CD4-positive, alpha-beta T cell treated with Interleukin-12 subunit alpha and Interleukin-12 subunit beta, for 1 hour (primary cell): ENCODE results near the gene PPP2R1B.

Experiments used
- DNase-seq: peaks from one replicate; pipeline ENCODE4 v3.0.0-alpha.2; 2020

PPP2R1B gene

DNA sequence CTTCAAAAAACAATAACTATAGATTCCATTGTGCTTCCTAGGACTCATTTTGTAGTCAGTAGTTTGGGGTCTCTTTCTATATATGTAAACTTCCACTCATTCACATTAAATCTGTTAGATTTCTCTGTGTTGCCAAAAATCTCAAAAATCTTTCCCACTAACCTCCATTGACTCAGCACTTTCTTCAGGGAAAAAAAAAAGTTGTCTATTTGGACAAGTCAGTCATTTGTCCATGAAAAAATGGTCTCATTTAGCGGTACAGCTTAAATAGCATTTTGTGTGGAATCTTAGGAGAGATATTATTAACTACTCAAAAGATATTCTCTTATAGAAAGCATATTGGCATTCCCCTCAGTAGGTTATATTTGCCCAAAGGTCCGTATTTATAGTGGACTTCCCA is 81.9 kb downstream of the PPP2R1B start:
- no peak for DNase-seq

DNA sequence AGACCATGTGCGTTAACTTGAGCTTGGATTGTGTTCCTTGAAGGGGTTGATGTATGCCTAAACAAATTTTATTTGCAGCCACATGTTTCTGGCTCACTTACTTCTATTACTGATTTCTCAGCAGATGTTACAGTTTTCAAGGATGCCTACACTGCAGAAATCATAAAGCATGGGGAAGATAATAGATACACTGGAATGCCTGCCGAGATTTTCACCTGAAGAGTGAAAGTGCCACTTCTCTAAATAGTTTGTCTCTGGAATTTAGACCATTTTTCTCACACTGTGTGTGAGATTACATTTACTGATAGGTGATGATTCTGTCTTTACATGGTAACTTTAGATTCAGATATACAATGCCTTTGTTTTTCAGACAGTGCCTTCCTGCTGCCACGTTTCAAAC is 82.4 kb downstream of the PPP2R1B start:
- DNase-seq = no peak

DNA sequence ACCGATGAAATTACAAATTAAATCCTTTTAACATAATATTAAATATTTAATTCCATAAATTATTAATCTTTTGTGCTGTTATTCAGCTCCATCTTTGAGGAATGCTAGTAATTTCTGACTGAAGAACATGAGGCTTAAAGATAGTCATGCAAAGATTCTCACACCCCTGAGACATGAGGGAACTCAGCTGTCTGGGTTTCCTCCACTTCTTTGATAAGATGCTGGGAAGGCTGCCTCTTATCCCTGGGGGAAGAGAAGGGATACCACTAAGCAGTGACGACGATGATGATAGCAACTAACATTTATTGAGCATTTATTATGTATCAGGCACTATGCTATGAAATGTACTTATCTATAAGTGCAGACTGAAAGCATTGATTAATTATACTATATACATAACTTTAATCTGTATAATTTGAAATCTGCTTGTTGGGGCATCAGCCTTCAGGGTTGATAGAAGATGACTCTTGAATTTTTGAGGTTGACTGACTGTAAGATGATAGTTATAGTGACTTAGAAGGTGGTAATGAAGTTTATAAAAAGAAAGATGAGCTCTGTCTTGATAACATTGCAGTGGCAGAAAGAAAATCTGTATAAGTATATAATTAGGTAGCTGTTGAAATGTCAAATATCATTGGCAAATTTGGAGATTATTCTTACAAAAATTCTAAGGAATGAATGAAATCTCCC is 85.6 kb downstream of the PPP2R1B start:
- DNase-seq = no peak
